ENCODE measurements around the gene HIP1R.
"Not testable (repeated sequence)": the region's sequence is repeated elsewhere in the genome, so short reads cannot be mapped to it uniquely, and the experiment has no call there.

HIP1R gene

DNA sequence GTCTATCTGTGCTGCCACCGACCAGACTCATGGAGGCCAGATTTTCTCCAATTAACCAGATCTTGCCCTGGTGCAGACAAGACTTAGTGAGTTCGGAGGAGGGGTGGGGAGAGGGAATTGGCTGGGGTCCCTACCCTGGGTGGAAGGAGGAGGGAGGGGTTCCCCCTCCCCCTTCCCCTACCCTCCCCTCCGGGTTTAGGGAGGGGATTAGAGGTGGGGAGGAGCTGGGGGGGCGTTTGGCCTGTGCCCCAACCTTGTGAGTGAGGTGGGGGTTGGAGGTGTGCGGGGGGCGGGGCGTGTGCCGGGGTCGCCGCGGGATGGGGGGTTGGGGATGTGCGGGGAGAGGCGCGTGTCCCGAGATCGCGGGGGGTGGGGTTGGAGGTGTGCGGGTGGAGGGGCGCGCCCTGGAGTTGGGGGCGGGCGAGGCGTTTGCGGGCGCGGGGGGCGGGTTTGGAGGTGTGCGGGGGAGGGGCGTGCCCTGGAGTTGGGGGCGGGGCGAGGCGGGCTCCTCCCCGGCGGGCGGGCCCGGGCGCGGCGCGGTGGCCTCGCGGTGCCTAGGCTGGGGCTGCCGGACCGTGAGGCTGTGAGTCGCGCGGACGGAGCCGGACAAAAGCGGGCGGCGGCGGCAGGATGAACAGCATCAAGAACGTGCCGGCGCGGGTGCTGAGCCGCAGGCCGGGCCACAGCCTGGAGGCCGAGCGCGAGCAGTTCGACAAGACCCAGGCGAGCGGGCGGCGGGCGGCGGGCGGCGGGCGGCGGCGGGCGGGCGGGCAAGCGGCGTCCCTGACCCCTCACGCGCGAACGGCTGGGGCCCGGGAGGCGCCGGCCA lies at the start of gene HIP1R:
Gene HIP1R, plus strand, starts transcription at position 537 of the 829 bp plus-strand sequence. Its CDS starts 94 bp downstream, at position 631.
- in situ Hi-C loops (cut with MboI; ENCODE audit: low sequenced_read_pairs) = no loop called here

GRCh38 chr12:122785503-122785902 lies 49.8 kb upstream of the HIP1R start:
- in situ Hi-C loops (cut with MboI; ENCODE audit: low sequenced_read_pairs) = no loop called here

DNA sequence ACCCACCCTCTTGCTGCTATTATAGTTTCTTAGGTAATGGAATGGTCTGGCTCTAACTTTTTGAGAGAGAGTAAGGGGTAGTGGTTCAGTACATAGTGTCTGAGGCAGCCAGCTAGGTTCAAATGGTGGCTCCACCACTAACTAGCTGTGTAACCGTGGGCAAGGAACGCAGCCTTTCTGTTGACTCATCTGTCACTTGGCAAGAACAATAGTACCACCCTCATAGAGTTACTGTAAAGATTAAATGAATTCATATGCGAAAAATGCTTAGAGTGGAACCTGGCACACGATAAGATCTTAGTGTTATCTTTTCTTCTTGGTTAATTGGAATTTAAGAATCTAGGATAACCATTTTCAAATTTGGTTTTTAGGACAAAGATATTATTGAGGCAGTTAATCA lies 46.9 kb upstream of the HIP1R start:
- in situ Hi-C loops (cut with MboI; ENCODE audit: low sequenced_read_pairs) = no loop called here

DNA sequence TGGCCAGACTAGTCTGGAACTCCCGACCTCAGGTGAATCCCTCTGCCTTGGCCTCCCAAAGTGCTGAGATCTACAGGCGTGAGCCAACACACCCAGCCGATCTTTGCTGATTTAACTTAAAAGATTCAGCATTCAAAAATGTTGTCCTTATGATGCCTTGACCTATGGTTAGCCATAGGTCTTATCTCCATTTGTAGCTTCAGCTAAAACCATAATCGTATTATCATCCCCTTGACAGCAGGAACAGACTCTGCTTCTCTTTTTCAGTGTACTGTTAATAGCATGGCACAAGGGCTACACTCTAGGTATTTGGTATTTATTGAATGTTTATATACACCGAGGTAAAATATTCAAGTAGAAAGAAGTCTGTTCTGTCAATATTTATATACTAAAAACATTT lies 45.6 kb upstream of the HIP1R start:
- in situ Hi-C loops (cut with MboI; ENCODE audit: low sequenced_read_pairs) = no loop called here

GRCh38 chr12:122790393-122791075 lies 44.7 kb upstream of the HIP1R start:
- in situ Hi-C loops (cut with MboI; ENCODE audit: low sequenced_read_pairs) = no loop called here

- in situ Hi-C loops (cut with MboI; ENCODE audit: low sequenced_read_pairs) = no loop called here
Measured at GRCh38 chr12:122793685-122794106, 41.6 kb upstream of the HIP1R start.

- in situ Hi-C loops (cut with MboI; ENCODE audit: low sequenced_read_pairs) = no loop called here
Measured at GRCh38 chr12:122795807-122796206, 39.5 kb upstream of the HIP1R start.

DNA sequence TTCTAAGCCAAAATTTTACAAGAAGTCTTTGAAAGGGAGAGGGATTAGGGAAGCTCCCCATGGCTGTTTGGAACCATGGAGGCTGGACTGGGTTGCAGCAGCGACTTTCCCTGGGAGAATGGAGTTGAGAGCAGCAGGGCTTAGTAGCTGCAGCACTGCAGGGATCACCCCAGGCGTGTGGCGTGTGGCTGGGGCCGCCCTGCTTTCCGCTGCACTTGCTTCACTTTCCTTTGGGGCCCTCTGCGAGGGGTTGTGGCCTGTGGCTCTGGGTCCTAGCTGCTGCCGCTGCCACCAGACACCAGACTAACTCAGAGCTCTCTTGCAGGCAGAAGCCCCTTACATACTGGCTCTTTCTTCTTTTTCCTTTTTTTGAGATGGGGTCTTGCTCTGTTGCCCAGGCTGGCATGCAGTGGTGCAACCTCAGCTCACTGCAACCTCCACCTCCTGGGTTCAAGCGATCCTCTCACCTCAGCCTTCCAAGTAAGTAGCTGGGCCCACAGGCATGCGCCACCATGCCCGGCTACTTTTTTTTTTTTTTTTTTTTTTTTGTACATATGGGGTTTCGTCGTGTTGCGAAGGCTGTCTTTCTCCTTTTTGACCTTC lies 35.5 kb upstream of the HIP1R start:
- in situ Hi-C loops (cut with MboI; ENCODE audit: low sequenced_read_pairs) = no loop called here

DNA sequence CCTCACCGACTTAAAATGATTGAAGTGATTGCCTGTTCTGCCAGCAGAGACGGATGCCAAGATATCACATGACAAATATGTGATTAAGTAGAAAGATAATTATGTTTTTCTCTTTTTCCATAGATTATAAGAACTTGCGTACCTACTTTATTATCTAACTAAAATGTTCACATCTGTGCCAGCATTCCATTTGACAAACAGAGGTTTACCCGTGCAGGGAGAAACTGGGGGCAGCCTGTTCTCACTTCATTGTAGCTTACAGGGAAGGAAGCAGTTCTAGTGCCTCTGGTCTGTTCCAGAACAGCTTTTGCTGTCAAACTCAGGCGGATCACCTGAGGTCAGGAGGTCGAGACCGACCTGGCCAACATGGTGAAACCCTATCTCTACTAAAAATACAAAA lies 31.3 kb upstream of the HIP1R start:
- in situ Hi-C loops (cut with MboI; ENCODE audit: low sequenced_read_pairs) = no loop called here

DNA sequence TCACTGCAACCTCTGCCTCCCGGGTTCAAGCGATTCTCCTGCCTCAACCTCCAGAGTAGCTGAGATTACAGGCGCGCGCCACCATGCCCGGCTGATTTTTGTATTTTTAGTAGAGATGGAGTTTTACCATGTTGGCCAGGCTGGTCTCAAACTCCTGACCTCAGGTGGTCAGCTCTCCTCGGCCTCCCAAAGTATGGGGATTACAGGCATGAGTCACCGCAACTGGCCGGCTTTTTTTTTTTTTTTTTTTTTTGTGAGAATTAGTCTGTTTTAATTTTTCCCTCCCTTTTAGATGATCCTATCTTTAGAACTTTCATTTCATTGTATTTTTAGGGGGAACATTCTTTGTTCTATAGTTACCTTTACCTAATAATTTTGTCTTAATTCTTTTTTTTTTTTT lies 30.3 kb upstream of the HIP1R start:
- in situ Hi-C loops (cut with MboI; ENCODE audit: low sequenced_read_pairs) = not testable (repeated sequence)

DNA sequence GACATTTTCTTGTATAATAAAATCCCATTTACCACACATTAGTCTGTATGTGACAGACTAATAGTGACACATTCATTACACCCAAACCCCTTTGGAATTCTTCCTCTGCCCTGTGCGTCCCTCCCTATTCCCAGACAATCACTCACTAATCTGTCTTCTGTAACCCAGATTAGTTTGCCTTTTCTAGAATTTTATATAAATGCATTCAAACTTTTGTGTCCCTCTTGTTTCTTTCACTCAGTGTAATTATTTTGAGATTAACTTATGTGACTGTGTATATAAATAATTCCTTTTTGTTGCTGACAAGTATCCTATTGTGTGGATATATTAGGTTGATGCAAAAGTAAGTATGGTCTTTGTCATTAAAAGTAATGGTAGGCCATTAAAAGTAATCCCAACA lies 27.6 kb upstream of the HIP1R start:
- in situ Hi-C loops (cut with MboI; ENCODE audit: low sequenced_read_pairs) = no loop called here

- in situ Hi-C loops (cut with MboI; ENCODE audit: low sequenced_read_pairs) = no loop called here
Measured at GRCh38 chr12:122811777-122812176, 23.5 kb upstream of the HIP1R start.

GRCh38 chr12:122813310-122813713 lies 21.9 kb upstream of the HIP1R start:
- in situ Hi-C loops (cut with MboI; ENCODE audit: low sequenced_read_pairs) = no loop called here

DNA sequence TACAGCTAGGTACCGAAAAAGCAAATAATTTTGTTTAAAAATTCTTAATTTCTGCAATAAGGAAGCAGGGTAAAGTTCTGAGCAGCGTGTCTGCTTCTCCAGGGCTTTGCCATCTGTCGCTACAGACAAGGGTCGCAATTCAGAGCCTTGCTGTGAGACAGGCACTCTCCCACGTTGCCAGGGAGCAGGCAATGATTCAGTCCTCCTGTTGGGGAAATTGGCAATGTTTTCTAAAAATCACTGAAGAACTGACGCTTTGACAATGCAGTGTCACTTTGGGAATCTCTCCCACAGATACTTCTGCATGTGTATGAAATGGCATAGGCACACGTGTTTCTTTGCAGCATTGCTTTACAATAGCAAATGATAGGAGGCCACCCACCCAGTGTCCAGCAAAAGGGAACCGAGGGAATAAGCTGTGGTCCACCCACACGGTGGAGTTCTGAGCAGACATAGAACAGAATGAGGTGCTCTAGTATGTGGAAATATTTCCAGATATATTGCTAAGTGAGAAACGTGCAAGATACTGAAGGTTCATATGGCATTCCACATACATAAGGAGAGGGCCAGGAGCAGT lies 16.0 kb upstream of the HIP1R start:
- in situ Hi-C loops (cut with MboI; ENCODE audit: low sequenced_read_pairs) = no loop called here

GRCh38 chr12:122820138-122820537 lies 15.1 kb upstream of the HIP1R start:
- in situ Hi-C loops (cut with MboI; ENCODE audit: low sequenced_read_pairs) = no loop called here

GRCh38 chr12:122820838-122821271 lies 14.4 kb upstream of the HIP1R start:
- in situ Hi-C loops (cut with MboI; ENCODE audit: low sequenced_read_pairs) = no loop called here

DNA sequence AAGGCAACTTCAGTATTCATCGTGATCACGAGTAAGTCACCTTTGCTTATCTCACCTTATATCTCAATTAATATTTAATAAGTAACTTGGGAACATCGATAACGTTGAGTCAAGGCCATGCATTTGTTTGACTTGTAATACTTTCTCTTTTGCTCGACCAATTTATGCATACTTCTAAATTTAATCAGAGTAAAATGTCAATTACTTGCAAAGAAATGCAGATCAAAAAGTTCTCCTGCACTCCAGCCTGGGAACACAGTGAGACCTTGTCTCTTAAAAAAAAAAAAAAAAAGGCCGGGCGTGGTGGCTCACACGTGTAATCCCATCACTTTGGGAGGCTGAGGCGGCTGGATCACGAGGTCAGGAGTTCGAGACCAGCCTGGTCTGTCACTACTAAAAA lies 11.8 kb upstream of the HIP1R start:
- in situ Hi-C loops (cut with MboI; ENCODE audit: low sequenced_read_pairs) = no loop called here

DNA sequence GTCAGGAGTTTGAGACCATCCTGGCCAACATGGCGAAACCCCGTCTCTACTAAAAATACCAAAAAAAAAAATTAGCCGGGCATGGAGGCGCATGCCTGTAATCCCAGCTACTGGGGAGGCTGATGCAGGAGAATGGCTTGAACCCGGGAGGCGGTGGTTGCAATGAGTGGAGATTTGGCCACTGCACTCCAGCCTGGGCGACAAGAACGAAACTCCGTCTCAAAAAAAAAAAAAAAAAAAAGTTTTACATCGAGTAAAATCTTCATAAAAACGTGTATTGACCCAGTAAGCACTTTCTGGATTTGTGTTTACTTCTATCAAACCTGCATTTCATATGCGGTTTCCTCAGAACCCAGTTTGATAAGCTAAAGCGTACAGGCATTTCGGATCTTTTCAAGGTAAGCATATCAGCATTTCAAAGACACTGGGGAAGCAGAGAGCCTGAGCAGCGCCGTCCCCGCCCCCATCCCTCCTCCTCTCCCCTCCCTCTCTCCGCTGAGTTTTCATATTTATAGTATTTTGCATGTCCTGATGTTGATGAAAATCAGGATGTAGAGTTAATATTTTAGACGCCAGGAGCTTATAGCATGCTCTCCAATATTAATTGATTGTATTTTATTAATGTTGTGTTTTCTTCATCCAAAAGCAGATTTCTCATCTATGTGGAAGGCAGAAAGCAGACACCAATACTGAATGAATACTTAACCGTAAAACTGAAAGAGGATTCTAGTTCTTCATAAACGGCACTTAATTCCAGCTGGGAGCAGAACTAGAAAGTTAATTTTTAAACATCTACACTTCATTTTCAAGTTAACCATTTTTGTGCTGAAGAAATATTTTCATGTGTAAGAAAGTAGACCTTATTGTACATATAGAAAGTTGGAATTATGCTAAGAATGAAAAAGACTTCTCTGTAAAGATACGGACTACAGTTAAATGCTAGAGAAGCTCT lies 9.2 kb upstream of the HIP1R start:
- in situ Hi-C loops (cut with MboI; ENCODE audit: low sequenced_read_pairs) = no loop called here

GRCh38 chr12:122827258-122827657 lies 8.0 kb upstream of the HIP1R start:
- in situ Hi-C loops (cut with MboI; ENCODE audit: low sequenced_read_pairs) = no loop called here

- in situ Hi-C loops (cut with MboI; ENCODE audit: low sequenced_read_pairs) = no loop called here
Measured at GRCh38 chr12:122830517-122831214, 4.6 kb upstream of the HIP1R start.
